DND-41 (cell line): ENCODE data around the gene PICK1.

ENCODE experiments used
- ATAC-seq: fragments of 200-7000 bp; cut with Tn5 transposase; 3 replicates; pipeline ENCODE4 v1.9.1; 2021; ENCODE audit warnings: low read depth; ENCODE audit not compliant: insufficient read depth
- DNase-seq: peaks from one replicate; pipeline ENCODE4 v3.0.0-alpha.2; 2020
- H2AFZ ChIP-seq: 2 replicates; pipeline ENCODE4 v1.6.0; 2012; ENCODE audit warnings: low read depth, low read length
- H3K27ac ChIP-seq: 2 replicates; pipeline ENCODE4 v1.5.1; 2012; ENCODE audit warnings: low read length, inconsistent platforms
- H3K27me3 ChIP-seq: fragments of 200-600 bp; sonication (generic); 2 replicates; pipeline ENCODE4 v1.6.0; 2012; ENCODE audit warnings: low read length, mild to moderate bottlenecking, inconsistent platforms; ENCODE audit not compliant: insufficient read depth, poor library complexity
- H3K36me3 ChIP-seq: 2 replicates; pipeline ENCODE4 v1.5.1; 2012; ENCODE audit warnings: low read length, inconsistent platforms; ENCODE audit not compliant: insufficient read depth
- H3K4me1 ChIP-seq: 2 replicates; pipeline ENCODE4 v1.5.1; 2012; ENCODE audit warnings: mild to moderate bottlenecking, low read length; ENCODE audit not compliant: insufficient read depth
- H3K4me2 ChIP-seq: 2 replicates; pipeline ENCODE4 v1.6.0; 2012; ENCODE audit warnings: mild to moderate bottlenecking, moderate library complexity, low read length, inconsistent platforms; ENCODE audit not compliant: insufficient read depth
- H3K4me3 ChIP-seq, 2 experiments: fragments of 200-600 bp in 1 of 2; shearing (Covaris generic) in 1 of 2; 2 replicates each; pipeline ENCODE4 v1.5.1; 2012 to 2016; ENCODE audit warnings: inconsistent platforms in 2 of 2, low read length in 2 of 2, mild to moderate bottlenecking in 2 of 2, low read depth in 1 of 2, moderate library complexity in 1 of 2
- H3K79me2 ChIP-seq: 2 replicates; pipeline ENCODE4 v1.6.0; 2012; ENCODE audit warnings: low read length, inconsistent platforms; ENCODE audit not compliant: insufficient read depth
- H3K9ac ChIP-seq: 2 replicates; pipeline ENCODE4 v1.6.0; 2012; ENCODE audit warnings: low read depth, mild to moderate bottlenecking, inconsistent platforms, low read length, moderate library complexity
- H3K9me3 ChIP-seq: 2 replicates; pipeline ENCODE4 v1.5.1; 2012; ENCODE audit warnings: low read length, moderate library complexity, mild to moderate bottlenecking, inconsistent platforms; ENCODE audit not compliant: insufficient read depth, severe bottlenecking
- H4K20me1 ChIP-seq: 2 replicates; pipeline ENCODE4 v1.6.0; 2012; ENCODE audit warnings: low read length; ENCODE audit not compliant: insufficient read depth
- EZH2 ChIP-seq: IDR thresholded peaks from 3 replicates; pipeline ENCODE4 v1.6.1; 2012; ENCODE audit warnings: borderline replicate concordance, low read depth, mild to moderate bottlenecking, moderate library complexity, low read length, inconsistent platforms; ENCODE audit not compliant: severe bottlenecking
- TF ChIP-seq, protein P1 (sequence below): IDR thresholded peaks from 2 replicates; pipeline ENCODE4 v1.5.1; 2012; ENCODE audit warnings: borderline replicate concordance, low read length, moderate library complexity, mild to moderate bottlenecking; ENCODE audit not compliant: poor library complexity, severe bottlenecking; ENCODE audit errors: extremely low read depth

Gene PICK1

DNA sequence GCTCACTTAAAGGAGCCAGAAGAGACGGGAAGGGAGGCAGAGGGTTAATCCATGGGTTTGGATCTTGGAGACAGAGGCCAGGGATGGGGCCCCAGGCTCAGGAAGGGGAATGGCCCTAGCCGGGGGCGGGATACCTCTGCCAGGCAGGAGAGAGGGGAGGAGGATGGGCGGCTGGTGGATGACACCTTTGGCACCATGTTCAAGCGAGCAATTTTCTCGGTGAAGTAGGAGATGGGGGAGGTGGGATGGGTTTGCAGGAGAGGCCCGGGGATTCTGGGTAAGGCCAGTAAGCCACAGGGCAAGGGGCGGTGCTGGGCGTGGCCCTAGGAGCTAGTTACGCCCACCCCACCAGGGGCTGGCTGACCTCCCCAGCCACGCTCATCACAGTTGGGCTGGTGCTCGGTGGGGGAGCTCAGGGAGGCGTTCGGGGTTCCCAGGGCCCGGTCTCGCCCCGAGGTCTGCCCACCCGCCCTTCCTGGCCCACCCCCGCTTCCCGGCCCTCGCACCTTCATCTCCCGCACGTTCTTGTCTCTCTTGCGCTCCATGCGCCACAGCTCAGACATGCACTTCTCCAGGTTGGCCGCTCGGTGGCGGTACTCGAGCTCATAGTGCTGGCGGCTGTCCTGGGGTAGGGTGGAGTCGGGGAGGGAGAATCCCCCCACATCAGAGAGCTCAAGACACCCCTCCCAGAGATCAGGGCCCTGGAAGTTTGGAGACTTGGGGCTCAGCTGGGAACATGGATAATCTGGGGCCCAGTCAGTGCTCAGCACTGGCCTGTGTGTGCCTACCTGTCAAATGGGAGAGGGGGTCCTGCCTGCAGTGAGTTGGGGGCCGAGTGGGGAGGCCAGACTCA, 40.6 kb downstream of the PICK1 start:
- no peak overlapping the region for H3K9ac ChIP-seq
- DNase-seq (no peak), ATAC-seq (no peak)
- no peaks in the 10 kb centered on the region for H3K79me2 ChIP-seq
- TF ChIP-seq, protein P1, sequence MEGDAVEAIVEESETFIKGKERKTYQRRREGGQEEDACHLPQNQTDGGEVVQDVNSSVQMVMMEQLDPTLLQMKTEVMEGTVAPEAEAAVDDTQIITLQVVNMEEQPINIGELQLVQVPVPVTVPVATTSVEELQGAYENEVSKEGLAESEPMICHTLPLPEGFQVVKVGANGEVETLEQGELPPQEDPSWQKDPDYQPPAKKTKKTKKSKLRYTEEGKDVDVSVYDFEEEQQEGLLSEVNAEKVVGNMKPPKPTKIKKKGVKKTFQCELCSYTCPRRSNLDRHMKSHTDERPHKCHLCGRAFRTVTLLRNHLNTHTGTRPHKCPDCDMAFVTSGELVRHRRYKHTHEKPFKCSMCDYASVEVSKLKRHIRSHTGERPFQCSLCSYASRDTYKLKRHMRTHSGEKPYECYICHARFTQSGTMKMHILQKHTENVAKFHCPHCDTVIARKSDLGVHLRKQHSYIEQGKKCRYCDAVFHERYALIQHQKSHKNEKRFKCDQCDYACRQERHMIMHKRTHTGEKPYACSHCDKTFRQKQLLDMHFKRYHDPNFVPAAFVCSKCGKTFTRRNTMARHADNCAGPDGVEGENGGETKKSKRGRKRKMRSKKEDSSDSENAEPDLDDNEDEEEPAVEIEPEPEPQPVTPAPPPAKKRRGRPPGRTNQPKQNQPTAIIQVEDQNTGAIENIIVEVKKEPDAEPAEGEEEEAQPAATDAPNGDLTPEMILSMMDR = no peak
- no peak for TF ChIP-seq EZH2
- H3K4me1 ChIP-seq = no peaks in the 10 kb centered on the region
- no peaks in the 10 kb centered on the region for H3K27me3 ChIP-seq
- H3K27ac ChIP-seq = no peak overlapping the region
- H3K36me3 ChIP-seq = no peaks in the 10 kb centered on the region
- no peaks in the 10 kb centered on the region for H4K20me1 ChIP-seq
- H3K4me2 ChIP-seq = no peak overlapping the region
- no peak overlapping the region for H3K4me3 ChIP-seq
- H2AFZ ChIP-seq = no peak overlapping the region
- no peaks in the 10 kb centered on the region for H3K9me3 ChIP-seq

DNA sequence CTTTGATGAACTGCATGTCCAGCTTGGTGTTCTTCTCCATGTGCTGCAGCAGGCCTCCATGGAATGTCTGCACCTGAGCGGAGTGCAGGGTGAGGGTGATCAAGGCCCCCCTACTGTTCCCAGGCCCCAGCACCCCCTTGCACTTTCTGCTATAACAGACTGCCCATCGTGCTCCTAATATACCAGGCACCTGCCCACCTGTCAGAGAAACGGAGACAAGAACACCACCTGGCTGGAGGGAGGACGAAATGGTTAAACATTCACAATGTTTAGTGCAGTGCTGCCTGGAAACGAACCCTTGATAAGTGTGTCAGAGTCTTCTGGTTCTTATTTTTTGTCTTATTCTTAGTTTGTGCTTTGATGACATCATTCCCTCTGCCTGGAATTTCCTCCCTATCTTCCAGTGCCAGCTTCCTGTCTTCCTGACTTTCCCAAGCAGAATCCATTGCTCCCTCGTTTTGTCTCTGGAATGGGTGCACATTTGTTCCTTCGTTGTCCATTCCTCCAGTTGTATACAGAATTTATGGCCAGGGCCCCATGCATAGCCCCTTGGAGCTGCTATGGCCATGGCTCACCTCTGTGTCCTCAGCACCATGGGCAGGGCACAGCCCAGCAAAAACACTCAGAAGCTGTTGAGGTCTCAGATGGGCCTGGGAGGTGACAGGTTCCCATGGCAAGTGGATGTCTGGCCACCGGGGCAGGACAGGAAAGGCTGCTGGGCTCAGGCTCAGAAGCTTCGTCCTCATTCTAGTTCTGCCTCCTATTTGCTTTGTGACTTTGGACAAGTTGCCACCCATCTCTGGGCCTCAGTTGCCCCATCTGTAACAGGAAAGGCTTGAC, 41.4 kb downstream of the PICK1 start:
- Histone ChIP-seq H3K4me1 (no peaks in the 10 kb centered on the region), H3K27me3 (no peaks in the 10 kb centered on the region), H3K27ac (no peak overlapping the region), H3K9ac (no peak overlapping the region), H3K4me2 (no peak overlapping the region), H2AFZ (no peak overlapping the region), H3K36me3 (no peaks in the 10 kb centered on the region), H3K9me3 (no peaks in the 10 kb centered on the region), H3K4me3 (no peak overlapping the region), H4K20me1 (no peaks in the 10 kb centered on the region), H3K79me2 (no peaks in the 10 kb centered on the region)
- ATAC-seq = no peak
- DNase-seq = no peak
- TF ChIP-seq EZH2 = no peak
- TF ChIP-seq, protein P1 = no peak

DNA sequence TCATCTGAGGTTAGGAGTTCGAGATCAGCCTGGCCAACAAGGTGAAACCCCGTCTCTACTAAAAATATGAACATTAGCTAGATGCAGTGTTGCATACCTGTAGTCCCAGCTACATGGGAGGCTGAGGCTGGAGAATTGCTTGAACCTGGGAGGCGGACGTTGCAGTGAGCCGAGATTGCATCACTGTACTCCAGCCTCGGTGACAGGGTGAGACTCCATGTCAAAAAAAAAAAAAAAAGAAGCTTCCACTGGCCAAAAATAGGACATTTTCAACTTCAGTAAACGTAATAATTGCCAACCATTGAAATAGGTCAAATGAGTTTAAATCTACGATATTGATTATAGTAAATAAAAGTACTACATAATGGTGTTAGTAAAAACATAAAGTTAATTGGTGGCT, 46.4 kb downstream of the PICK1 start:
- H2AFZ ChIP-seq = no peak overlapping the region

More for the DNA sequence above, 46.4 kb downstream of the PICK1 start:
- H3K4me2 ChIP-seq = no peak overlapping the region
- ATAC-seq = no peak
- no peaks in the 10 kb centered on the region for H3K36me3 ChIP-seq
- no peaks in the 10 kb centered on the region for H3K27me3 ChIP-seq
- H3K79me2 ChIP-seq = no peaks in the 10 kb centered on the region
- no peaks in the 10 kb centered on the region for H3K9me3 ChIP-seq
- H3K4me1 ChIP-seq = no peaks in the 10 kb centered on the region
- no peak overlapping the region for H3K9ac ChIP-seq
- H3K4me3 ChIP-seq = no peak overlapping the region
- TF ChIP-seq, protein P1 = no peak
- no peak for TF ChIP-seq EZH2
- H4K20me1 ChIP-seq = no peaks in the 10 kb centered on the region
- no peak overlapping the region for H3K27ac ChIP-seq
- DNase-seq = no peak
